ENCODE results near the gene EYA2.

- TF ChIP-seq CTCF (conservative IDR thresholded peaks at IDR 0.05 in 1 of 2, IDR thresholded peaks at IDR 0.05 in 1 of 2; ENCODE audit: extremely low read depth in 1 of 2, insufficient read depth in 1 of 2, low read depth in 1 of 2, low read length in 2 of 2) = no peak
- TF ChIP-seq EZH2 (IDR thresholded peaks at IDR 0.05; ENCODE audit: borderline replicate concordance, low read length) = no peak
These were observed 314.0 kb downstream of the EYA2 start for GRCh38 chr20:47208534-47209174.

All from mammary epithelial cell (primary cell).